Measurements from ENCODE around the gene TDP2. TPM values are rescaled to one million over a fixed set of nuclear protein-coding genes. Genes with fewer than 3 reads are reported as not detected.

TDP2 gene
- total and polyA plus RNA-seq, 5 donors from 2014 or later, result 43.2 to 68.6 (median 56.9) TPM

DNA sequence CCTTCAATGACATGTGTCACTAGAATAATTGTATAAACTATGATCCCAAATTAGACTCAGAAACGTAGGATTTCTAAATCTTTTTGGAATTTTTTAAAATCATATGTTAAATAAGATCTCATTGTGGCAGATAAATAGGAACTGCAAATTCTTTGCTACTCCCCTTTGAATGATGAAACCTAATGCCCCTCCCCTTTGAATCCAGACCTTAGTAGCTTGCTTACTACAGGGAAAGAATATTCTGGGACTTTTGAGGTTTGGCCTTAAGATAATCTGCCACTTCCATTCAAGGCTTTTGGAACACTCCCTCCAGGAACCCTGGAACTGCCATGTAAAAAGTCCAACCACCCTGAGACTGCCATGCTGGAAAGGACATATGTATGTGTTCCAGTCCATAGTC, 7.1 kb downstream of the TDP2 start:
- no peak for DNase-seq
- H3K4me3 ChIP-seq (ENCODE audit: low read depth, low read length), result no peak overlapping the region
- ATAC-seq (ENCODE audit: low read depth in 2 of 2), result no peak
- no peak overlapping the region for H3K4me3 Mint-ChIP-seq
- H3K9me3 ChIP-seq (ENCODE audit: control insufficient read depth in 2 of 2, low read length in 2 of 2), result no peaks in the 10 kb centered on the region
- no peaks in the 10 kb centered on the region for H3K27me3 ChIP-seq (ENCODE audit: control insufficient read depth, insufficient read depth, low read length)
- peaks cover 53% of the 10 kb centered on the region for H3K36me3 ChIP-seq (ENCODE audit: control insufficient read depth, insufficient read depth, low read length)
- H3K4me1 ChIP-seq (ENCODE audit: control insufficient read depth, insufficient read depth, low read length, poor library complexity, severe bottlenecking), result peaks cover 18% of the 10 kb centered on the region
- H3K27ac Mint-ChIP-seq, result no peak overlapping the region
- H3K36me3 Mint-ChIP-seq, result peaks cover 57% of the 10 kb centered on the region
- H3K9me3 Mint-ChIP-seq, result no peaks in the 10 kb centered on the region
- no peaks in the 10 kb centered on the region for H3K27me3 Mint-ChIP-seq
- H3K4me1 Mint-ChIP-seq, result peaks cover 34 to 85% (median 76%) of the 10 kb centered on the region in 4 donors
- no peak overlapping the region for H3K27ac ChIP-seq (ENCODE audit: insufficient read depth, low read length, poor library complexity, severe bottlenecking)

DNA sequence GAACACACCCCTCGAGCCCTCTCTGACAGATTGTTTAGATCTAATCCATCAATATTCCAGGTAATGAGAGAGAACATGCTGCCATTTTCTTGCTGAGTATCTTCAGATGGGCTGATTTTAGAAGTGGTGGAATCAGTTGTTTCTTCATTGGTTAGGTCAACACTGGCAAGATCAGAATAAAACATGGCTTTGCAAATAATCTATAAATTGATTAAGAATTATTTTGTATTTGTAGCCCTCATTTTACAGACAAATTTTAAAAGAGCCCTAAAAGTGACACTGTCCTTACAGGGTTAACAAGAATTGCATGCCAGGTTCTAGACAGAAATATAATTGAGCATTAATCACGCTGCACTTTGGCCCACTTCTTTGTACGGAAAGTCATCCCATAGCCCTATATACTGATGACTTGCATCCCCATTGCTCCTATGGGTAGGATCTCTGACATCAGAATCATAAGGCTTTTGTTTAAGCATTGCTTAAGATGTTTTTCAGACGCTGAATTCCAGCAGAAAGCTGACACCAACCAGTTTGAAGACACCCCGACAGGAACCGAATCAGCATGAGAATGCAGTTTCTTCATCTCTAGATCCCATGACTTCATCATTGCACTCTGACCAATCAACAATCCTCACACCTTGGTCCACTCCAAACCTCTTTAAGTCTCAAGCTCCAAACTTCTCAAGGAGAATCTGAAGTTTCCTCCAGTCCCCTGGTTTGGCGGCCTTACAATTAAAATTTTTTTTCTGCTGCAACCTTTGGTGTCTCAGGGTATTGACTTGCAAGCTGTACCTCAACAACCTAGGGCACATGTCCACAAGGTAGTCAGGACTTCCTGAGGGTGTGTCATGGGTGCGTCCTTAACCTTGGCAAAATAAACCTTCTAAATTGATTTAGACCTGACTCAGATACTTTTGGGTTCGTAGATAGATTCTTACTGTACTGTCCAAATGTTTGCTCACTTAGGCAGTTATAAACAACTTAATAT, 7.8 kb downstream of the TDP2 start:
- Histone ChIP-seq H3K36me3 (ENCODE audit: control insufficient read depth, insufficient read depth, low read length) (peaks cover 47% of the 10 kb centered on the region), H3K4me1 (ENCODE audit: control insufficient read depth, insufficient read depth, low read length, poor library complexity, severe bottlenecking) (peaks cover 11% of the 10 kb centered on the region), H3K4me3 (ENCODE audit: low read depth, low read length) (no peak overlapping the region), H3K27ac (ENCODE audit: insufficient read depth, low read length, poor library complexity, severe bottlenecking) (no peak overlapping the region), H3K9me3 (ENCODE audit: control insufficient read depth in 2 of 2, low read length in 2 of 2) (no peaks in the 10 kb centered on the region), H3K27me3 (ENCODE audit: control insufficient read depth, insufficient read depth, low read length) (no peaks in the 10 kb centered on the region)
- peak overlapping the region; percentile 25 to 79 (median 33) for H3K27ac Mint-ChIP-seq
- ATAC-seq (ENCODE audit: low read depth in 2 of 2) (no peak), DNase-seq (no peak)
- peak overlapping the region in 1 of 4 donors; percentile 59 for H3K4me3 Mint-ChIP-seq
- peaks cover 32 to 80% (median 73%) of the 10 kb centered on the region in 4 donors for H3K4me1 Mint-ChIP-seq
- no peaks in the 10 kb centered on the region for H3K27me3 Mint-ChIP-seq
- peaks cover 55% of the 10 kb centered on the region for H3K36me3 Mint-ChIP-seq
- no peaks in the 10 kb centered on the region for H3K9me3 Mint-ChIP-seq

DNA sequence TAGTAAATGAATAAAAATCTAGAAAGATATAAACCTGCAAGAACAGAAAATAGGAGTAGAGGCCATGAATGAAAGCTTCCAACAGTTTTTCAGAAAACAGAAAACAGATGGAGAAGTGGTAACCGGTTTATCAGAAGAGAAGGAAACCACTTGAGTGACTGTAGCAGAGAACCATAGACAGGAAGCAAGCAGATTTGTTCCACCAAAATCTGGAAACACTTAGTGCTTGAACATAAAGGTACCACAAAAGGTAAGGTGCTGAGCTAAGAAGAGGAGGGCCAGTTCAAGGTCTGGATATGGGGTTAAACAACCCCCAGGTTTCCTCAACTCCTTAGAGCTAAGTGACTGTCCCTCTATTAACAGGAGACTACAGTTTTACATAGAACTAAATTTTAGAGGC, 11.5 kb downstream of the TDP2 start:
- H3K36me3 Mint-ChIP-seq, result peaks cover 46% of the 10 kb centered on the region
- H3K4me3 Mint-ChIP-seq, result no peak overlapping the region
- peaks cover 52% of the 10 kb centered on the region for H3K36me3 ChIP-seq (ENCODE audit: control insufficient read depth, insufficient read depth, low read length)
- peaks cover 24 to 59% (median 49%) of the 10 kb centered on the region in 4 donors for H3K4me1 Mint-ChIP-seq
- H3K9me3 ChIP-seq (ENCODE audit: control insufficient read depth in 2 of 2, low read length in 2 of 2), result no peaks in the 10 kb centered on the region
- no peak overlapping the region for H3K27ac Mint-ChIP-seq
- ATAC-seq (ENCODE audit: low read depth in 2 of 2) (peak in 1 of 2 donors; percentile 28), DNase-seq (no peak)
- H3K27me3 ChIP-seq (ENCODE audit: control insufficient read depth, insufficient read depth, low read length), result no peaks in the 10 kb centered on the region
- H3K27me3 Mint-ChIP-seq, result no peaks in the 10 kb centered on the region
- H3K4me3 ChIP-seq (ENCODE audit: low read depth, low read length), result no peak overlapping the region
- H3K9me3 Mint-ChIP-seq, result no peaks in the 10 kb centered on the region
- H3K27ac ChIP-seq (ENCODE audit: insufficient read depth, low read length, poor library complexity, severe bottlenecking), result no peak overlapping the region
- peaks cover 6% of the 10 kb centered on the region for H3K4me1 ChIP-seq (ENCODE audit: control insufficient read depth, insufficient read depth, low read length, poor library complexity, severe bottlenecking)

DNA sequence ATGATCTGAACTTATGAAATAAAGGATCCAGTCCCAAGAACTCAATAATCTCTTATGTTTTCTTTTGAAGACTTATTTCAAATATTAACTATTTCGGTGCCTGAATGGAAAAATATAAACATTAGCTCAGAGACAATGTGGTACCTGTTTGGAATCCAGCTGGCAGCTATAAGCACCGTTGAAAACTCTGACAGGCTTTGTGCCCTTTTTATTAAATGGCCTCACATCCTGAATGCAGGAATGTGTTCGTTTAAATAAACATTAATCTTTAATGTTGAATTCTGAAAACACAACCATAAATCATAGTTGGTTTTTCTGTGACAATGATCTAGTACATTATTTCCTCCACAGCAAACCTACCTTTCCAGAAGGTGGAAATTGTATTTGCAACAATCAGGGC, 16.3 kb downstream of the TDP2 start:
- H3K27ac Mint-ChIP-seq, result no peak overlapping the region
- H3K27me3 ChIP-seq (ENCODE audit: control insufficient read depth, insufficient read depth, low read length), result no peaks in the 10 kb centered on the region
- DNase-seq (no peak), ATAC-seq (ENCODE audit: low read depth in 2 of 2) (no peak)
- peaks cover 40% of the 10 kb centered on the region for H3K36me3 ChIP-seq (ENCODE audit: control insufficient read depth, insufficient read depth, low read length)
- H3K36me3 Mint-ChIP-seq, result peaks cover 22% of the 10 kb centered on the region
- H3K4me1 Mint-ChIP-seq, result peaks cover 11 to 34% (median 23%) of the 10 kb centered on the region in 4 donors
- H3K9me3 ChIP-seq (ENCODE audit: control insufficient read depth in 2 of 2, low read length in 2 of 2), result no peaks in the 10 kb centered on the region
- no peak overlapping the region for H3K4me3 ChIP-seq (ENCODE audit: low read depth, low read length)
- no peak overlapping the region for H3K27ac ChIP-seq (ENCODE audit: insufficient read depth, low read length, poor library complexity, severe bottlenecking)
- peaks cover 11% of the 10 kb centered on the region for H3K4me1 ChIP-seq (ENCODE audit: control insufficient read depth, insufficient read depth, low read length, poor library complexity, severe bottlenecking)
- H3K27me3 Mint-ChIP-seq, result peaks cover 15% of the 10 kb centered on the region
- H3K9me3 Mint-ChIP-seq, result no peaks in the 10 kb centered on the region
- no peak overlapping the region for H3K4me3 Mint-ChIP-seq

DNA sequence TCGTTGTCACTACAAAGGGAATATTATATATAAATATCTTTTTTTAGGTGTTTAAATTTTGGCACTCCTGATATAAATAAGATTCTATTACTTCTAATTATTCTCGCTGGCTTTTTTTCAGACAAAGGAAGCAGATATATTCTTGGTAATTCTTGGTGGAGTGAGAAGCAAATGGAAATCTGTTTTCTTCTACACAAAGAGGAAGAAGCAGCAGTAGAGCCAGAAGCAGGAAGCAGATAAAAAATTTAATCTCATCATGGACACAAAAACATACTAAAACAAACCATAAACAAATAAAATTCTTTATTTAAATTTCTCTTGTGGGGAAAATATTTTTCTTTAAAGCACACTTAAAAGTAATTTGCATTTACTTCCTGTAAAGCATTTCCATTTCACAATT, 17.0 kb downstream of the TDP2 start:
- H3K27me3 ChIP-seq (ENCODE audit: control insufficient read depth, insufficient read depth, low read length), result peaks cover 5% of the 10 kb centered on the region
- Mint-ChIP-seq H3K4me3 (no peak overlapping the region), H3K27me3 (peaks cover 22% of the 10 kb centered on the region), H3K27ac (peak overlapping the region in 1 of 3 donors; percentile 56), H3K4me1 (peaks cover 7 to 34% (median 25%) of the 10 kb centered on the region in 4 donors), H3K9me3 (no peaks in the 10 kb centered on the region), H3K36me3 (peaks cover 22% of the 10 kb centered on the region)
- DNase-seq, result no peak
- H3K4me1 ChIP-seq (ENCODE audit: control insufficient read depth, insufficient read depth, low read length, poor library complexity, severe bottlenecking), result peaks cover 14% of the 10 kb centered on the region
- H3K27ac ChIP-seq (ENCODE audit: insufficient read depth, low read length, poor library complexity, severe bottlenecking), result no peak overlapping the region
- H3K36me3 ChIP-seq (ENCODE audit: control insufficient read depth, insufficient read depth, low read length), result peaks cover 36% of the 10 kb centered on the region
- ATAC-seq (ENCODE audit: low read depth in 2 of 2), result no peak
- H3K4me3 ChIP-seq (ENCODE audit: low read depth, low read length), result no peak overlapping the region
- H3K9me3 ChIP-seq (ENCODE audit: control insufficient read depth in 2 of 2, low read length in 2 of 2), result no peaks in the 10 kb centered on the region

DNA sequence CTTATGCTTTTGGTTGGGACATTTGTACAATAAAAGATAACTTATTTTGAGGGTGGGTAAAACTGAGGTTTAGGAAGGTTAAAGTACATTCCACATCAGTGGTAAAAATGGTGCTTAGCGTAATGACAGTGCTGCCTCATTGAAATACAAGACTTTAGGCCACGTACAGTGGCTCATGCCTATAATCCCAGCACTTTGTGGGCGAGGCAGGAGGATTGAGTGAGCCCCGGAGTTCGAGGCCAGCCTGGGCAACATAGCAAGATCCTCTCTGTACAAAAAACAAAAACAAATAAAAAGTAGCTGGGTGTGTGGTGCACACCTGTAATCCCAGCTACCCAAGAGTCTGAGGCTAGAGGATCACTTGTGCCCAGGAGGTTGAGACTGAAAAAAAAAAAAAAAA, 18.4 kb downstream of the TDP2 start:
- Mint-ChIP-seq H3K36me3 (peaks cover 18% of the 10 kb centered on the region), H3K4me3 (no peak overlapping the region), H3K27ac (peak overlapping the region in 1 of 3 donors; percentile 52), H3K4me1 (peaks cover 3 to 27% (median 19%) of the 10 kb centered on the region in 4 donors), H3K27me3 (peaks cover 34% of the 10 kb centered on the region), H3K9me3 (no peaks in the 10 kb centered on the region)
- H3K4me1 ChIP-seq (ENCODE audit: control insufficient read depth, insufficient read depth, low read length, poor library complexity, severe bottlenecking), result peaks cover 14% of the 10 kb centered on the region
- no peak overlapping the region for H3K27ac ChIP-seq (ENCODE audit: insufficient read depth, low read length, poor library complexity, severe bottlenecking)
- ATAC-seq (ENCODE audit: low read depth in 2 of 2) (no peak), DNase-seq (no peak)
- peaks cover 16% of the 10 kb centered on the region for H3K27me3 ChIP-seq (ENCODE audit: control insufficient read depth, insufficient read depth, low read length)
- H3K9me3 ChIP-seq (ENCODE audit: control insufficient read depth in 2 of 2, low read length in 2 of 2), result no peaks in the 10 kb centered on the region
- H3K36me3 ChIP-seq (ENCODE audit: control insufficient read depth, insufficient read depth, low read length), result peaks cover 30% of the 10 kb centered on the region
- no peak overlapping the region for H3K4me3 ChIP-seq (ENCODE audit: low read depth, low read length)

DNA sequence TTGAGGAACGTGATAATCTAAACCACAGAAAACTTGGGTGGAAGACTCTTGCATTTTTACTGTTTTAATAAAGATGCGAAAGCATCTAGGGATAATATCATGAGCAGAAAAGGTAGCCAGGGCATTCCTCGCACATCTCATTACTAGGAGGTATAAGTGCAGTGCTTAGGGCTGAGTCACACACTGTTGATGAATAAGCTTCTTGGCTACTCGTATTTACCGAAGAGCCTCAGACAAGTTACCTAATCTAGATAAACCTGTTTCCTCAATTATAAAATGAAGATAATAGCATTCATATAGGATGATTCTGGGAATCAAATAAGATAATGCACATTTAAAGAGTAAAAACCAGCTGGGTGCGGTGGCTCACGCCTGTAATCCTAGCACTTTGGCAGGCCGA, 19.9 kb downstream of the TDP2 start:
- Mint-ChIP-seq H3K36me3 (peaks cover 6% of the 10 kb centered on the region), H3K27ac (peak overlapping the region in 1 of 3 donors; percentile 83), H3K27me3 (peaks cover 39% of the 10 kb centered on the region), H3K9me3 (no peaks in the 10 kb centered on the region), H3K4me1 (peaks cover under 1 to 20% (median 15%) of the 10 kb centered on the region in 4 donors), H3K4me3 (peak overlapping the region; percentile 82 to 90 (median 87))
- Histone ChIP-seq H3K4me3 (ENCODE audit: low read depth, low read length) (no peak overlapping the region), H3K36me3 (ENCODE audit: control insufficient read depth, insufficient read depth, low read length) (peaks cover 17% of the 10 kb centered on the region), H3K4me1 (ENCODE audit: control insufficient read depth, insufficient read depth, low read length, poor library complexity, severe bottlenecking) (peaks cover 14% of the 10 kb centered on the region), H3K27ac (ENCODE audit: insufficient read depth, low read length, poor library complexity, severe bottlenecking) (peak overlapping the region; percentile 43), H3K27me3 (ENCODE audit: control insufficient read depth, insufficient read depth, low read length) (peaks cover 16% of the 10 kb centered on the region), H3K9me3 (ENCODE audit: control insufficient read depth in 2 of 2, low read length in 2 of 2) (no peaks in the 10 kb centered on the region)
- no peak for DNase-seq
- no peak for ATAC-seq (ENCODE audit: low read depth in 2 of 2)
